Large intestine (tissue), 3 donors: ENCODE measurements around the gene GOLGA7B. TPM values are rescaled to one million over a fixed set of nuclear protein-coding genes. Genes with fewer than 3 reads are reported as not detected.
A peak's percentile ranks its signal among the peaks of the same experiment; 100 is the strongest.

Experiments used
- DNase-seq, 2 donors: peaks; one replicate each; pipeline versions ENCODE4 v3.0.0 to v3.0.0-alpha.2; 2013
- H3K27ac ChIP-seq: one replicate; pipeline ENCODE4 v1.5.1; 2013; ENCODE audit warnings: low read length
- H3K27me3 ChIP-seq: 2 replicates; pipeline ENCODE4 v1.6.1; 2013; ENCODE audit warnings: low read length; ENCODE audit not compliant: control insufficient read depth, insufficient read depth
- H3K36me3 ChIP-seq: 2 replicates; pipeline ENCODE4 v1.6.1; 2013; ENCODE audit warnings: low read length; ENCODE audit not compliant: control insufficient read depth, insufficient read depth
- H3K4me1 ChIP-seq: one replicate; pipeline ENCODE4 v1.6.1; 2013; ENCODE audit warnings: low read length; ENCODE audit not compliant: control insufficient read depth, insufficient read depth
- H3K4me3 ChIP-seq: one replicate; pipeline ENCODE4 v1.5.1; 2013; ENCODE audit warnings: low read length
- H3K9me3 ChIP-seq: one replicate; pipeline ENCODE4 v1.6.1; 2013; ENCODE audit warnings: mild to moderate bottlenecking, low read depth, low read length, moderate library complexity; ENCODE audit not compliant: control insufficient read depth
- WGBS: methylation state at CpG from one replicate; pipeline ENCODE4 v1.1.5; 2013; ENCODE audit warnings: low lambda C conversion rate; ENCODE audit not compliant: insufficient coverage; 5-methylcytosine and 5-hydroxymethylcytosine counted together
- polyA plus RNA-seq: library from polyadenylated mRNA; unstranded; fragments of 120-200 nt; gene quantifications from one replicate; pipeline ENCODE4 v1.2.1, GENCODE V29; 2013

Gene GOLGA7B
- polyA plus RNA-seq, 1 donor = 3.9 TPM

DNA sequence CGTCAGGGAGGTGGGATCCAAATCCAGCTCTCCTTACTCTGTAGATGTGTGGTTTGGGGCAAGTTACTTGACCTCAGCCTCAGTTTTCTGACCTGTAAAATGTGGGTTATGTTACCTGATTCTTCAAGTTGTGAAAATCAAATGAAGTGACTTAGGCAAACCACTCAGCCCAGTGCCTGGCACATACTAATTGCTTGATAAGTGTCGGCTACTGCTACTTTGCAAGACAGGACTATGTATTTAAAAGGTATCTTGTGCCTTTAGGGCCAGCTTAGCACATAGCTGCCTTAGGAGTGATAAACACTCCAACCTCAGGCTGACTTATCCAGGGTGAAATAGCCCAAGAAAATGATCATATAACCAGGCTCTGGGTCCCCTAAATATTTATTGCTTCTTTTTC, 42.9 kb downstream of the GOLGA7B start:
- H3K27me3 ChIP-seq = no peaks in the 10 kb centered on the region
- WGBS = no CpG with 5 or more reads among the region's 2 CpGs
- peaks cover 26% of the 10 kb centered on the region for H3K4me1 ChIP-seq
- H3K27ac ChIP-seq = peak overlapping the region; percentile 62
- H3K36me3 ChIP-seq = no peaks in the 10 kb centered on the region
- no peak overlapping the region for H3K4me3 ChIP-seq
- no peaks in the 10 kb centered on the region for H3K9me3 ChIP-seq
- DNase-seq = no peak

DNA sequence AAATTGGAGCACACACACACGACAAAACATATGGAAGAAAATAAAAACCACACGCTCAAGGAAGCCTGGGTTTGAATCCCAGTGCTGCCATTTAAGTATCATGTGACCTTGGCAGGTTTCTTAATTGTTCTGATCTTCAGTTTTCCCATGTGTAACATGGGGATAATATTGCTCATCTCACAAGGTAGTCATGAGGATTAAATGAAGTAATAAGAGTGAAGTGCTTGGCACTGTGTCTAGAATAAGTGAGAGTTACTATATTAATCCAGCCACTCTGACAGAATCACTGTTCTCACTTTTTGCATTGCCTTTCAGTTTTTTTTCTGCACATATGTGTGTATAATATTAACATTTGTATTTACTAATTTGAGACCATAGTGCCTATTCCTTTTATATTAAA, 43.3 kb downstream of the GOLGA7B start:
- peaks cover 26% of the 10 kb centered on the region for H3K4me1 ChIP-seq
- no peaks in the 10 kb centered on the region for H3K27me3 ChIP-seq
- H3K4me3 ChIP-seq = no peak overlapping the region
- no peaks in the 10 kb centered on the region for H3K9me3 ChIP-seq
- DNase-seq = no peak
- no CpG with 5 or more reads among the region's 2 CpGs for WGBS
- no peak overlapping the region for H3K27ac ChIP-seq
- no peaks in the 10 kb centered on the region for H3K36me3 ChIP-seq

DNA sequence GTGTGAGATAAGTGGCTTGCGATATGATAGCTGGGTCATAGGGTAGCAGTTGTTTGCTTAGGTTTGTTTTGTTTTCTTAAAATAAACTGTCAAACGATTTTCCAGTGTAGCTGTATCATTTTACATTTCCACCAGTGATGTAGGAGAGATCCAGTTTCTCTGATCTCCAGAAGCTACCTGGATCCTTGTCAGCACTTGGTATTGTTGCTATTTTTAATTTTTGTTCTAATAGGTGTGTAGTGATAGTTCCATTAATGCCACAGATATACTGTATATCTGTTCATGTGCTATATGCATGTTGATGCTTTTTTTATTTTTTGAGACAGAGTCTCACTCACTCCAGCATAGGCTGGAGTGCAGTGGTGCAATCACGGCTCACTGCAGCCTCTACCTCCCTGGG, 44.4 kb downstream of the GOLGA7B start:
- Histone ChIP-seq H3K4me1 (peaks cover 19% of the 10 kb centered on the region), H3K36me3 (no peaks in the 10 kb centered on the region), H3K27ac (no peak overlapping the region), H3K27me3 (no peaks in the 10 kb centered on the region), H3K9me3 (no peaks in the 10 kb centered on the region), H3K4me3 (no peak overlapping the region)
- 14% methylated on average over 1 of the region's 3 CpGs for WGBS
- DNase-seq = no peak

DNA sequence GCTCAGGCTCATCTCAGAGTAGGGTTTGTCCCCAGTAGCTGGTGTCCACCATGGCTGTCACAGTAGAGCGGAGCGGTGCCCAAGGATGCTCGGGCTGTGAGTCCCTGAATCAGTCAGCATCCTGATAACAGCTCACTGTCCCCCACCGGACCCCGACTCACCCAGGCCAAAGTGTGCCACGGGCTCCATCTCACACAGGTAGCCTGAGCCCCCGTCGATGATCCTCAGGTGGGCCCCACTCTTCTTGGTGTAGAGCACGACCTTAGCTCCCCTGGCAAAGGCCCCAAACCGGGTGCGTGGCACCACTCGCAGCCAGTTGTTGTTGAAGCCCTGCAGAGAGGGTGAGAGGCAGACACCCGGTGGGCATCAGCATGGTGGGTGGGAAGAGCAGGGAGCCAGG, 45.4 kb downstream of the GOLGA7B start:
- no peak for DNase-seq

DNA sequence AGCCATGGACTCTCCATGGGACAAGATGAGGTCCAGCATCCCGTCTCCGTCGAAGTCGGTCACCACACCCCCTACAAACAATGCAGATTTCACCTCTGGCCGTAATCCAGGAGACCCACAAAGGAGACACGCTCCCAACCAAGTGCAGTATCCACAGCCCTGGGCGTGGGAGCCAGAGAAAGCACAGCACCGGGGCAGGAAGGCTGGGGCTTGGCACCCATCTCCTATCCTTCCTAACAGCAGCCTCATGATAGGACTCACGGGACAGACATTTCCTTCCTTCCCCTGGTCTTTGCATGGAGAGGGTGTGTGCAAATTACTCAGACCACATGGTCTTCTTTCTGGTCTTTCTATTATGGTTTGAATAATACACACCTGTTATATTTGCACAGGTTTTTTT, 46.3 kb downstream of the GOLGA7B start:
- H3K4me1 ChIP-seq = peaks cover 14% of the 10 kb centered on the region
- no peak overlapping the region for H3K27ac ChIP-seq
- no peak overlapping the region for H3K4me3 ChIP-seq
- DNase-seq = no peak
- H3K36me3 ChIP-seq = no peaks in the 10 kb centered on the region
- H3K27me3 ChIP-seq = no peaks in the 10 kb centered on the region
- no peaks in the 10 kb centered on the region for H3K9me3 ChIP-seq
- WGBS = 40% methylated on average over 1 of the region's 9 CpGs

More for the DNA sequence above, 45.4 kb downstream of the GOLGA7B start:
- Histone ChIP-seq H3K27ac (no peak overlapping the region), H3K4me3 (no peak overlapping the region), H3K27me3 (no peaks in the 10 kb centered on the region), H3K36me3 (no peaks in the 10 kb centered on the region), H3K9me3 (no peaks in the 10 kb centered on the region), H3K4me1 (peaks cover 14% of the 10 kb centered on the region)
- 60% methylated on average over 1 of the region's 13 CpGs for WGBS

DNA sequence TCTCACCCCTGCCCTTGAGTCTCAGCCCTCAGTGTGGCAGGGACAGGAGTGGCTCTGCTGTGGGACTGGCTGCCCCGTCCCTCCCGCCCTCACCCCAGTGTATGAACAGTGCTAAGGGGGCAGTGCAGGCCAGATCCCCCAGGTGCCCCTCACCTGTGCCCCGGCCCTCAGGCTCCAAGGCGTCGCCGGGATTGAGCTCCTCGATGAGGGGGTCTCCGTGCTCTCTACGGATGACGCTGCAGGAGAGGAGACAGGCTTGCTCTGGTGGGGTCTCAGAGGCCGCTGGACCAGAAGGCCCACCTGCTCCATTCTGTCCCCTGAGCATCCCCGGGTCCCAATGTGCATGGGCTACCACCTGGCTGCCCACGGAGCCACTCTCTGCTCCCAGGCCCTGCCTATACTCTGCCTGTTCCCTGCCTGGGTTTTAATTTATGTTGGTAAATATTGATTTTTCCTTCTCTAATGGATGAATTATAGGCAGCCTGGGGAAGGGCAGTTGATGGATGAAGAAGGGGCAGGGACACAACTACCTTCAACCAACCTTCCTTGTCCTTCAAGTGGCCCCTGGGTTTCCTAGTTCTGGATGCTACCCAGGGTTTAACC, 47.2 kb downstream of the GOLGA7B start:
- no peak for DNase-seq
- Histone ChIP-seq H3K36me3 (no peaks in the 10 kb centered on the region), H3K27me3 (no peaks in the 10 kb centered on the region), H3K9me3 (no peaks in the 10 kb centered on the region), H3K4me3 (no peak overlapping the region), H3K27ac (no peak overlapping the region), H3K4me1 (peaks cover 8% of the 10 kb centered on the region)
- no CpG with 5 or more reads among the region's 13 CpGs for WGBS

DNA sequence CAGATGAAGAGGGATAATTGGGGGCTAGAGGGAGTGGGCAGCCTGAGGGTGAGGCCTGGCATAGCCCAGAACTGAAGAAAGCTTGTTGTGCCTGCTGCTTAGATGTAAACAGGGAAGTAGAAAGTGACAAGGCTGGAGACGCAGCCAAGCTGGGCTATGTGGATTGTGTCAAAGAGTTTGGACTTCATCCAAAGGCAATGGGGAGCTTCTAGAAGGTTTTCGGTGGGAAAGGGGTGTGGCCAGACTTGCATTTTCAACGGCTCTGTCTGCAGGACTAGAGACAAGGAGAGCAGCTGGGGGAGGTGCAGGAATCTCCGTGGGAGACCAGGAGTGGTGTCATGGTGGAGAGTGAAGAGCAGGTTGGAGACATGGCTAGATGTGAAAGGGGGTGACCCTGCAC, 48.8 kb downstream of the GOLGA7B start:
- no peak overlapping the region for H3K27ac ChIP-seq
- no peaks in the 10 kb centered on the region for H3K36me3 ChIP-seq
- WGBS = no CpG with 5 or more reads among the region's 4 CpGs
- no peaks in the 10 kb centered on the region for H3K4me1 ChIP-seq
- no peaks in the 10 kb centered on the region for H3K27me3 ChIP-seq
- no peak overlapping the region for H3K4me3 ChIP-seq
- no peak for DNase-seq
- H3K9me3 ChIP-seq = no peaks in the 10 kb centered on the region

DNA sequence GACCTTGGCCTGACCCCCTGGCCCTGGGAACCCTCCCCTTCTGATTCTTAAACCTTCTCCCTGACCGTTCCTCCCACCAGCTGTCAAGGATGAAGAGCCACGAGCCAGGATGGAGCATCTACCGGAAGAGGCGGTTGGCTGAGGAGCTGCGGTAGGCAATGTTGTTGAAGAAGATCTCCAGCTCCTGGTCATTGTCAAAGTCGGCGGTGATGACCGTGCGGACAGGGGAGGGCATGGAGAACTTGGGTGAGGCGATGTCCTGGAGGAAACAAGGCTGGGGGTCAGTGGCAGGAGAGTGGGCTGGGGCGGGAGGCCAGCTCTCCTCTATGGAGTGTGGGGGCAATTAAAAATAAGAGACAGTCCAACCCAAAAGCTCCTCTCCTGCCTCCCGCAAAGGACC, 51.7 kb downstream of the GOLGA7B start:
- Histone ChIP-seq H3K4me1 (no peaks in the 10 kb centered on the region), H3K27ac (no peak overlapping the region), H3K9me3 (no peaks in the 10 kb centered on the region), H3K27me3 (peaks cover 8% of the 10 kb centered on the region), H3K4me3 (no peak overlapping the region), H3K36me3 (no peaks in the 10 kb centered on the region)
- no peak for DNase-seq
- no CpG with 5 or more reads among the region's 12 CpGs for WGBS

DNA sequence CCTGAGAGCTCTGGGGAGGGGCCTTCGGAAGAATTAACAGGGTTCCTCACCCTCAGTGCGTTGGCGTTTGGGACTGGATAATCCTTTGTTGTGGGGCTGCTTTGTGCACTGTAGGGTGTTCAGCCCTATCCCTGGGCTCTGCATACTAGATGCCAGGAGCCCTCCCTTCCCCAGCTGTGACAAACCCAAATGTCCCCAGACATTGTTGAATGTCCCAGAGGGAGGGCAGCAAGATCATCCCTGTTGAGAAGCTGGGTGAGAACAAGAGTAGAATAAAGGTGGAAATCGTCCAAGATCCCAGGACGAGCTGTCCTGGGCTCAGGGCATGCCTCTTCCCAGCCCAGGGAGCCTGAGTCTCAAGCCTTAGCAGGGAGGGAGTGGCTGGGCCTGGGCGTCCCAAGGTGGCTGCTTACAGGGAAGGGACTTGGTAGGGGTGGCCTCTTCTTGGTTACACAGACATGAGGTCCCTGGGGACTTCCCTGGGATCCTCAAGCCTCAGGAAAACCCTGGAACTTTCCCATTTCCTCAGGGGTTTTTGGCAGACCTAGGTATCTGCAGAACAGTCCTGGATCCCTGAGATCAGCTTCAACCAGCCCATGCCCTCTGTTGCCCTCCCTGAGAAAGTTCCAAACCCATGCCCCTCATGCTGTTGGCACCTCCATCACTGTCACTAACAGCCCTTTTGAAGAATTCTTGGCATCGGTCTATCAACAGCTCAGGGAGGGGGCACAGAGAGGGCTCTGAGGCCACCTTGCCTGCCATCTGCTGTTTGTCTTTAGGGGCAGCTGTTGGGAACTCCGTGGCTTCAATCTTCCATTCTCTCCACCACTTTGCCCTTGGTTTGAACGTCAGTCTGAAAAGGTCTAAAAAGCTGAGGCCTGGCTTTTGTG, 53.7 kb downstream of the GOLGA7B start:
- H3K9me3 ChIP-seq = no peaks in the 10 kb centered on the region
- no peak for DNase-seq
- H3K27ac ChIP-seq = no peak overlapping the region
- H3K36me3 ChIP-seq = no peaks in the 10 kb centered on the region
- no CpG with 5 or more reads among the region's 9 CpGs for WGBS
- no peak overlapping the region for H3K4me3 ChIP-seq
- H3K4me1 ChIP-seq = no peaks in the 10 kb centered on the region
- H3K27me3 ChIP-seq = peaks cover 14% of the 10 kb centered on the region

DNA sequence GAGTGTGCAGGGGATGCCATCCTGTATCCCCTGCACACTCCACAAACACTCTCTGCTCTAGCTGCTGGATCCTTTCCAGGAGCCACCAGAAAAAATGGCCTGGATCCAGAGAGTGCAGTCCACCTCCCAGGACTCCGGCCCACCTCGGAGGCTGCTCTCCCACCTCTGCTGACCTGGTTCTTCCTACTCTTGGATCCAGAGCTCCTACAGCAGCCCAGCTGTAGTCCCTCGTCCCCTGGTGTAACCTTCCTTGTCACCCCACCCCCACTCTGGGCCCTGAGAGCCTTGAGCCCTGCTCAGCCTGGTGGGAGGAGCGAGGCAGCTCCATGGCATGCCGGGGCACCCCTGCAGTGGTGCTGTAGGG, 54.4 kb downstream of the GOLGA7B start:
- H3K27me3 ChIP-seq = peaks cover 14% of the 10 kb centered on the region
- H3K27ac ChIP-seq = no peak overlapping the region
- DNase-seq = no peak
- H3K4me3 ChIP-seq = no peak overlapping the region
- H3K9me3 ChIP-seq = no peaks in the 10 kb centered on the region
- no CpG with 5 or more reads among the region's 5 CpGs for WGBS
- no peaks in the 10 kb centered on the region for H3K4me1 ChIP-seq
- H3K36me3 ChIP-seq = no peaks in the 10 kb centered on the region

DNA sequence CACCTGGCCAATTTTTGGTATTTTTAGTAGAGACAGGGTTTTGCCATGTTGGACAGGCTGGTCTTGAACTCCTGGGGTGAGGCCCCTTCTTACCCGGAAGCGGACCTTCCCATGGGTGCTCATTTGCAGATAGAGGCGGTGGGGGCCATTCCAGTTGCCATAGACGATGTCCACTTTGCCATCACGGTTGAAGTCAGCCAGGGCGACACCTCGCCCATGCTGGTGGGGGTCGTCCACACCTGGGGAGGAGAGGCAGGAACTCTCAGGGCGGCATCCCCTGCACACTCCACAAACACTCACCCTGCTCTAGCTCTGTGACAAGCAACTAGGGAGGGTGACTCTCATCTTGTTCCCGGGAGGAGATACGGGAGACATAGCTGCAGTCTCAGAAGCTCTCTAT, 54.9 kb downstream of the GOLGA7B start:
- Histone ChIP-seq H3K27me3 (peaks cover 14% of the 10 kb centered on the region), H3K36me3 (no peaks in the 10 kb centered on the region), H3K27ac (no peak overlapping the region), H3K4me1 (no peaks in the 10 kb centered on the region), H3K9me3 (no peaks in the 10 kb centered on the region), H3K4me3 (no peak overlapping the region)
- WGBS = no CpG with 5 or more reads among the region's 11 CpGs
- DNase-seq = no peak
